Type B pancreatic cell (in vitro differentiated cells): ENCODE measurements around the gene KIF16B. TPM values are rescaled to one million over a fixed set of nuclear protein-coding genes. Genes with fewer than 3 reads are reported as not detected.

Source experiments
- DNase-seq: peaks from one replicate; pipeline ENCODE4 v3.0.0; 2021; ENCODE audit warnings: mixed read lengths; ENCODE audit not compliant: unreplicated experiment; ENCODE audit errors: extremely low spot score
- H3K27ac Mint-ChIP-seq: 2 replicates; pipeline ENCODE4 v1.8.0; 2021; ENCODE audit warnings: mild to moderate bottlenecking, mixed read lengths
- H3K27me3 Mint-ChIP-seq: 2 replicates; pipeline ENCODE4 v1.8.0; 2021; ENCODE audit warnings: mixed read lengths
- H3K36me3 Mint-ChIP-seq: 2 replicates; pipeline ENCODE4 v1.8.0; 2021; ENCODE audit warnings: mixed read lengths
- H3K4me1 Mint-ChIP-seq: one replicate; pipeline ENCODE4 v1.8.0; 2021; ENCODE audit warnings: mixed read lengths; ENCODE audit not compliant: unreplicated experiment
- H3K4me3 Mint-ChIP-seq: 2 replicates; pipeline ENCODE4 v1.8.0; 2021; ENCODE audit warnings: mild to moderate bottlenecking, mixed read lengths
- H3K9me3 Mint-ChIP-seq: 2 replicates; pipeline ENCODE4 v1.8.0; 2021; ENCODE audit warnings: mixed read lengths
- CTCF ChIP-seq: fragments of 200-600 bp; sonication (generic); conservative IDR thresholded peaks from 2 replicates; pipeline ENCODE4 v1.5.0; 2021; ENCODE audit warnings: antibody characterized with exemption, mild to moderate bottlenecking
- total RNA-seq: library from RNA; stranded (reverse); gene quantifications from 2 replicates; pipeline ENCODE4 v1.2.1, GENCODE V29; 2021; ENCODE audit warnings: low replicate concordance

KIF16B gene
- total RNA-seq, 1 donor from 2014 or later: 10.3 TPM

GRCh38 chr20:16498526-16499253 lies 74.6 kb downstream of the KIF16B start:
- no peaks in the 10 kb centered on the region for H3K9me3 Mint-ChIP-seq
- H3K27me3 Mint-ChIP-seq: no peaks in the 10 kb centered on the region
- peaks cover 10% of the 10 kb centered on the region for H3K36me3 Mint-ChIP-seq
- H3K27ac Mint-ChIP-seq: no peak overlapping the region
- DNase-seq: no peak
- no peaks in the 10 kb centered on the region for H3K4me1 Mint-ChIP-seq
- TF ChIP-seq CTCF: no peak
- H3K4me3 Mint-ChIP-seq: no peak overlapping the region

GRCh38 chr20:16497896-16498295 lies 75.4 kb downstream of the KIF16B start:
- no peak for TF ChIP-seq CTCF

GRCh38 chr20:16493486-16493885 lies 79.8 kb downstream of the KIF16B start:
- no peak for DNase-seq
- no peaks in the 10 kb centered on the region for H3K9me3 Mint-ChIP-seq

More at GRCh38 chr20:16497896-16498295, 75.4 kb downstream of the KIF16B start:
- no peak overlapping the region for H3K27ac Mint-ChIP-seq
- H3K9me3 Mint-ChIP-seq: no peaks in the 10 kb centered on the region
- no peaks in the 10 kb centered on the region for H3K4me1 Mint-ChIP-seq
- no peaks in the 10 kb centered on the region for H3K27me3 Mint-ChIP-seq
- no peak for DNase-seq
- H3K4me3 Mint-ChIP-seq: no peak overlapping the region
- H3K36me3 Mint-ChIP-seq: peaks cover 4% of the 10 kb centered on the region

GRCh38 chr20:16491294-16491905 lies 81.8 kb downstream of the KIF16B start:
- H3K27me3 Mint-ChIP-seq: no peaks in the 10 kb centered on the region
- no peaks in the 10 kb centered on the region for H3K9me3 Mint-ChIP-seq
- H3K27ac Mint-ChIP-seq: no peak overlapping the region
- TF ChIP-seq CTCF: no peak
- DNase-seq: no peak
- H3K36me3 Mint-ChIP-seq: peaks cover 3% of the 10 kb centered on the region
- no peaks in the 10 kb centered on the region for H3K4me1 Mint-ChIP-seq
- H3K4me3 Mint-ChIP-seq: no peak overlapping the region

More at GRCh38 chr20:16493486-16493885, 79.8 kb downstream of the KIF16B start:
- Mint-ChIP-seq H3K36me3 (peaks cover 3% of the 10 kb centered on the region), H3K27ac (no peak overlapping the region), H3K27me3 (no peaks in the 10 kb centered on the region), H3K4me1 (no peaks in the 10 kb centered on the region), H3K4me3 (no peak overlapping the region)
- TF ChIP-seq CTCF: no peak

GRCh38 chr20:16490696-16491095 lies 82.6 kb downstream of the KIF16B start:
- Mint-ChIP-seq H3K4me3 (no peak overlapping the region), H3K36me3 (peaks cover 3% of the 10 kb centered on the region), H3K4me1 (no peaks in the 10 kb centered on the region), H3K27ac (no peak overlapping the region), H3K9me3 (no peaks in the 10 kb centered on the region), H3K27me3 (no peaks in the 10 kb centered on the region)
- no peak for TF ChIP-seq CTCF
- DNase-seq: no peak
